Measurements from ENCODE around the gene SYNE2. TPM values are rescaled to one million over a fixed set of nuclear protein-coding genes. Genes with fewer than 3 reads are reported as not detected.

Gene SYNE2
- total and polyA plus RNA-seq, 10 of the 15 experiments (the other 5 are each of a cell fraction or from before 2014, with no cell fraction given) = 2.1 to 52.7 (median 38.1) TPM

DNA sequence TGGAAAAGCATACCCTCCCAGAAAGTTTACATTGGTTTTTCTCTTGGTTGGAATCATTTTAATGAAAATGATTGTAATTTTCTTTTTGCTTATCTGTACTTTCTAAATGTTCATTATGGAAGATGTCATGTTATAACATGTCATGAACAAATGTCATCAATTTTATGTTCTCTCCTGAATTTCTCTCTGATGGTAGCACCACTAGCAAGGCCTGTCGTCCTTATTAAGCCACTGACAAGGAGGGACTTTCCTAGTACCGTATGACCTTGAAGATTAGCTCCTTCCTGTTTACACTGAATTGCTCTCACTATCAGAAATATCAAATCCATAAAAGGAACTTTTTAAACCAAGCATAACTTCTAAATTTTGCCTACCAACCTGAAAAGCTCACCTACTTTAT, 342.4 kb downstream of the SYNE2 start (continued):
- no peak for TF ChIP-seq NR2C2 (IDR thresholded peaks at IDR 0.05; ENCODE audit: borderline replicate concordance, control insufficient read depth, insufficient read length, low read depth)
- peak; percentile 56 for TF ChIP-seq MTA2 (IDR thresholded peaks at IDR 0.05; ENCODE audit: low read depth)
- peak; percentile 7; the same call in 1 of the 2 replicates for TF ChIP-seq POLR2AphosphoS5 (IDR thresholded peaks at IDR 0.05; ENCODE audit: low read length)
- TF ChIP-seq RAD21 (IDR thresholded peaks at IDR 0.05; ENCODE audit: insufficient read depth, low read depth, low read length) = 0 out of 2 replicates have a peak, but pooled peaks have one; percentile 6
- TF ChIP-seq, protein P1, sequence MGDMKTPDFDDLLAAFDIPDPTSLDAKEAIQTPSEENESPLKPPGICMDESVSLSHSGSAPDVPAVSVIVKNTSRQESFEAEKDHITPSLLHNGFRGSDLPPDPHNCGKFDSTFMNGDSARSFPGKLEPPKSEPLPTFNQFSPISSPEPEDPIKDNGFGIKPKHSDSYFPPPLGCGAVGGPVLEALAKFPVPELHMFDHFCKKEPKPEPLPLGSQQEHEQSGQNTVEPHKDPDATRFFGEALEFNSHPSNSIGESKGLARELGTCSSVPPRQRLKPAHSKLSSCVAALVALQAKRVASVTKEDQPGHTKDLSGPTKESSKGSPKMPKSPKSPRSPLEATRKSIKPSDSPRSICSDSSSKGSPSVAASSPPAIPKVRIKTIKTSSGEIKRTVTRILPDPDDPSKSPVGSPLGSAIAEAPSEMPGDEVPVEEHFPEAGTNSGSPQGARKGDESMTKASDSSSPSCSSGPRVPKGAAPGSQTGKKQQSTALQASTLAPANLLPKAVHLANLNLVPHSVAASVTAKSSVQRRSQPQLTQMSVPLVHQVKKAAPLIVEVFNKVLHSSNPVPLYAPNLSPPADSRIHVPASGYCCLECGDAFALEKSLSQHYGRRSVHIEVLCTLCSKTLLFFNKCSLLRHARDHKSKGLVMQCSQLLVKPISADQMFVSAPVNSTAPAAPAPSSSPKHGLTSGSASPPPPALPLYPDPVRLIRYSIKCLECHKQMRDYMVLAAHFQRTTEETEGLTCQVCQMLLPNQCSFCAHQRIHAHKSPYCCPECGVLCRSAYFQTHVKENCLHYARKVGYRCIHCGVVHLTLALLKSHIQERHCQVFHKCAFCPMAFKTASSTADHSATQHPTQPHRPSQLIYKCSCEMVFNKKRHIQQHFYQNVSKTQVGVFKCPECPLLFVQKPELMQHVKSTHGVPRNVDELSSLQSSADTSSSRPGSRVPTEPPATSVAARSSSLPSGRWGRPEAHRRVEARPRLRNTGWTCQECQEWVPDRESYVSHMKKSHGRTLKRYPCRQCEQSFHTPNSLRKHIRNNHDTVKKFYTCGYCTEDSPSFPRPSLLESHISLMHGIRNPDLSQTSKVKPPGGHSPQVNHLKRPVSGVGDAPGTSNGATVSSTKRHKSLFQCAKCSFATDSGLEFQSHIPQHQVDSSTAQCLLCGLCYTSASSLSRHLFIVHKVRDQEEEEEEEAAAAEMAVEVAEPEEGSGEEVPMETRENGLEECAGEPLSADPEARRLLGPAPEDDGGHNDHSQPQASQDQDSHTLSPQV (IDR thresholded peaks at IDR 0.05) = peak; percentile 97
- TF ChIP-seq TCF7 (IDR thresholded peaks at IDR 0.05; ENCODE audit: borderline replicate concordance) = no peak
- TF ChIP-seq NFYB (IDR thresholded peaks at IDR 0.05; ENCODE audit: insufficient read depth, low read depth, low read length) = no peak
- TF ChIP-seq SUPT20H (IDR thresholded peaks at IDR 0.05; ENCODE audit: borderline replicate concordance, control insufficient read depth, low read depth, low read length) = no peak
- TF ChIP-seq, protein P2, sequence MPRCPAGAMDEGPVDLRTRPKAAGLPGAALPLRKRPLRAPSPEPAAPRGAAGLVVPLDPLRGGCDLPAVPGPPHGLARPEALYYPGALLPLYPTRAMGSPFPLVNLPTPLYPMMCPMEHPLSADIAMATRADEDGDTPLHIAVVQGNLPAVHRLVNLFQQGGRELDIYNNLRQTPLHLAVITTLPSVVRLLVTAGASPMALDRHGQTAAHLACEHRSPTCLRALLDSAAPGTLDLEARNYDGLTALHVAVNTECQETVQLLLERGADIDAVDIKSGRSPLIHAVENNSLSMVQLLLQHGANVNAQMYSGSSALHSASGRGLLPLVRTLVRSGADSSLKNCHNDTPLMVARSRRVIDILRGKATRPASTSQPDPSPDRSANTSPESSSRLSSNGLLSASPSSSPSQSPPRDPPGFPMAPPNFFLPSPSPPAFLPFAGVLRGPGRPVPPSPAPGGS (IDR thresholded peaks at IDR 0.05; ENCODE audit: borderline replicate concordance, insufficient read depth, low read depth, low read length, poor library complexity, severe bottlenecking) = no peak
- TF ChIP-seq, protein P3, sequence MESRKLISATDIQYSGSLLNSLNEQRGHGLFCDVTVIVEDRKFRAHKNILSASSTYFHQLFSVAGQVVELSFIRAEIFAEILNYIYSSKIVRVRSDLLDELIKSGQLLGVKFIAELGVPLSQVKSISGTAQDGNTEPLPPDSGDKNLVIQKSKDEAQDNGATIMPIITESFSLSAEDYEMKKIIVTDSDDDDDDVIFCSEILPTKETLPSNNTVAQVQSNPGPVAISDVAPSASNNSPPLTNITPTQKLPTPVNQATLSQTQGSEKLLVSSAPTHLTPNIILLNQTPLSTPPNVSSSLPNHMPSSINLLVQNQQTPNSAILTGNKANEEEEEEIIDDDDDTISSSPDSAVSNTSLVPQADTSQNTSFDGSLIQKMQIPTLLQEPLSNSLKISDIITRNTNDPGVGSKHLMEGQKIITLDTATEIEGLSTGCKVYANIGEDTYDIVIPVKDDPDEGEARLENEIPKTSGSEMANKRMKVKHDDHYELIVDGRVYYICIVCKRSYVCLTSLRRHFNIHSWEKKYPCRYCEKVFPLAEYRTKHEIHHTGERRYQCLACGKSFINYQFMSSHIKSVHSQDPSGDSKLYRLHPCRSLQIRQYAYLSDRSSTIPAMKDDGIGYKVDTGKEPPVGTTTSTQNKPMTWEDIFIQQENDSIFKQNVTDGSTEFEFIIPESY (IDR thresholded peaks at IDR 0.05) = no peak
- TF ChIP-seq CBFB (IDR thresholded peaks at IDR 0.05; ENCODE audit: low read depth) = no peak
- TF ChIP-seq, protein P4, sequence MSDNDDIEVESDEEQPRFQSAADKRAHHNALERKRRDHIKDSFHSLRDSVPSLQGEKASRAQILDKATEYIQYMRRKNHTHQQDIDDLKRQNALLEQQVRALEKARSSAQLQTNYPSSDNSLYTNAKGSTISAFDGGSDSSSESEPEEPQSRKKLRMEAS (IDR thresholded peaks at IDR 0.05; ENCODE audit: low read depth, low read length) = no peak
- TF ChIP-seq, protein P5, sequence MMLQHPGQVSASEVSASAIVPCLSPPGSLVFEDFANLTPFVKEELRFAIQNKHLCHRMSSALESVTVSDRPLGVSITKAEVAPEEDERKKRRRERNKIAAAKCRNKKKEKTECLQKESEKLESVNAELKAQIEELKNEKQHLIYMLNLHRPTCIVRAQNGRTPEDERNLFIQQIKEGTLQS (IDR thresholded peaks at IDR 0.05; ENCODE audit: borderline replicate concordance, extremely low read depth, low read depth, low read length) = no peak
- peak; percentile 20; the same call in 1 of the 2 replicates for TF ChIP-seq ATF7 (IDR thresholded peaks at IDR 0.05; ENCODE audit: low read depth)
- TF ChIP-seq, protein P6, sequence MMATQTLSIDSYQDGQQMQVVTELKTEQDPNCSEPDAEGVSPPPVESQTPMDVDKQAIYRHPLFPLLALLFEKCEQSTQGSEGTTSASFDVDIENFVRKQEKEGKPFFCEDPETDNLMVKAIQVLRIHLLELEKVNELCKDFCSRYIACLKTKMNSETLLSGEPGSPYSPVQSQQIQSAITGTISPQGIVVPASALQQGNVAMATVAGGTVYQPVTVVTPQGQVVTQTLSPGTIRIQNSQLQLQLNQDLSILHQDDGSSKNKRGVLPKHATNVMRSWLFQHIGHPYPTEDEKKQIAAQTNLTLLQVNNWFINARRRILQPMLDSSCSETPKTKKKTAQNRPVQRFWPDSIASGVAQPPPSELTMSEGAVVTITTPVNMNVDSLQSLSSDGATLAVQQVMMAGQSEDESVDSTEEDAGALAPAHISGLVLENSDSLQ (IDR thresholded peaks at IDR 0.05) = 0 out of 2 replicates have a peak, but pooled peaks have one; percentile 13
- TF ChIP-seq, protein P7, sequence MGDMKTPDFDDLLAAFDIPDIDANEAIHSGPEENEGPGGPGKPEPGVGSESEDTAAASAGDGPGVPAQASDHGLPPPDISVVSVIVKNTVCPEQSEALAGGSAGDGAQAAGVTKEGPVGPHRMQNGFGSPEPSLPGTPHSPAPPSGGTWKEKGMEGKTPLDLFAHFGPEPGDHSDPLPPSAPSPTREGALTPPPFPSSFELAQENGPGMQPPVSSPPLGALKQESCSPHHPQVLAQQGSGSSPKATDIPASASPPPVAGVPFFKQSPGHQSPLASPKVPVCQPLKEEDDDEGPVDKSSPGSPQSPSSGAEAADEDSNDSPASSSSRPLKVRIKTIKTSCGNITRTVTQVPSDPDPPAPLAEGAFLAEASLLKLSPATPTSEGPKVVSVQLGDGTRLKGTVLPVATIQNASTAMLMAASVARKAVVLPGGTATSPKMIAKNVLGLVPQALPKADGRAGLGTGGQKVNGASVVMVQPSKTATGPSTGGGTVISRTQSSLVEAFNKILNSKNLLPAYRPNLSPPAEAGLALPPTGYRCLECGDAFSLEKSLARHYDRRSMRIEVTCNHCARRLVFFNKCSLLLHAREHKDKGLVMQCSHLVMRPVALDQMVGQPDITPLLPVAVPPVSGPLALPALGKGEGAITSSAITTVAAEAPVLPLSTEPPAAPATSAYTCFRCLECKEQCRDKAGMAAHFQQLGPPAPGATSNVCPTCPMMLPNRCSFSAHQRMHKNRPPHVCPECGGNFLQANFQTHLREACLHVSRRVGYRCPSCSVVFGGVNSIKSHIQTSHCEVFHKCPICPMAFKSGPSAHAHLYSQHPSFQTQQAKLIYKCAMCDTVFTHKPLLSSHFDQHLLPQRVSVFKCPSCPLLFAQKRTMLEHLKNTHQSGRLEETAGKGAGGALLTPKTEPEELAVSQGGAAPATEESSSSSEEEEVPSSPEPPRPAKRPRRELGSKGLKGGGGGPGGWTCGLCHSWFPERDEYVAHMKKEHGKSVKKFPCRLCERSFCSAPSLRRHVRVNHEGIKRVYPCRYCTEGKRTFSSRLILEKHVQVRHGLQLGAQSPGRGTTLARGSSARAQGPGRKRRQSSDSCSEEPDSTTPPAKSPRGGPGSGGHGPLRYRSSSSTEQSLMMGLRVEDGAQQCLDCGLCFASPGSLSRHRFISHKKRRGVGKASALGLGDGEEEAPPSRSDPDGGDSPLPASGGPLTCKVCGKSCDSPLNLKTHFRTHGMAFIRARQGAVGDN (IDR thresholded peaks at IDR 0.05) = peak; percentile 97
